H1 (cell line): ENCODE results near the gene IMP3. TPM values are rescaled to one million over a fixed set of nuclear protein-coding genes. Genes with fewer than 3 reads are reported as not detected.
A peak's percentile ranks its signal among the peaks of the same experiment; 100 is the strongest.
"Not testable (repeated sequence)": the region's sequence is repeated elsewhere in the genome, so short reads cannot be mapped to it uniquely, and the experiment has no call there.

Source experiments
- CTCF ChIA-PET: fragments of 300-600 bp; sonication (Branson Sonifier 250); formaldehyde crosslinking; loops from one replicate; lab custom pipeline; 2021; ENCODE audit not compliant: partially characterized antibody; lab: Charles Lee
- POLR2A ChIA-PET: fragments of 300-600 bp; sonication (Branson Sonifier 250); formaldehyde crosslinking; loops from one replicate; lab custom pipeline; 2021; ENCODE audit warnings: inconsistent platforms; ENCODE audit not compliant: partially characterized antibody; lab: Charles Lee
- DNase-seq, 2 experiments: peaks; one replicate each; pipeline versions ENCODE4 v3.0.0 to v3.0.0-alpha.2; 2010 to 2022; ENCODE audit warnings: low spot score in 2 of 2, low read depth in 1 of 2, mixed read lengths in 1 of 2
- FAIRE-seq: peaks from 2 replicates; lab custom pipeline; 2011; peaks lifted over from hg19 to GRCh38; lab: Jason Lieb, UNC
- H2AFZ ChIP-seq: 2 replicates; pipeline ENCODE4 v1.8.1; 2012; ENCODE audit warnings: low read length, inconsistent platforms
- H2AK5ac ChIP-seq: 2 replicates; pipeline ENCODE4 v1.6.1; 2013; ENCODE audit warnings: low read depth, low read length
- H2BK120ac ChIP-seq: replicated peaks from 2 replicates; pipeline ENCODE3; 2013; ENCODE audit warnings: low read depth, low read length, inconsistent platforms
- H2BK12ac ChIP-seq: 2 replicates; pipeline ENCODE4 v1.6.1; 2013; ENCODE audit warnings: low read depth, low read length
- H2BK15ac ChIP-seq: 2 replicates; pipeline ENCODE4 v1.6.1; 2013; ENCODE audit warnings: low read length
- H2BK20ac ChIP-seq: 2 replicates; pipeline ENCODE4 v1.6.1; 2013; ENCODE audit warnings: low read length
- H2BK5ac ChIP-seq: 2 replicates; pipeline ENCODE4 v1.6.1; 2013; ENCODE audit warnings: low read depth, low read length
- H3K14ac ChIP-seq: 2 replicates; pipeline ENCODE4 v1.6.1; 2013; ENCODE audit warnings: inconsistent platforms; ENCODE audit not compliant: insufficient read length
- H3K18ac ChIP-seq: 2 replicates; pipeline ENCODE4 v1.6.1; 2013; ENCODE audit warnings: low read length; ENCODE audit errors: extremely low read depth
- H3K23ac ChIP-seq: 2 replicates; pipeline ENCODE4 v1.6.1; 2013; ENCODE audit warnings: inconsistent platforms; ENCODE audit not compliant: insufficient read length
- H3K23me2 ChIP-seq: 2 replicates; pipeline ENCODE4 v1.6.1; 2013; ENCODE audit warnings: low read depth, low read length
- H3K27ac ChIP-seq: 2 replicates; pipeline ENCODE4 v1.6.1; 2011; ENCODE audit warnings: low read depth, low read length, inconsistent platforms
- H3K27me3 ChIP-seq, 4 experiments: replicated peaks in 1 of 4; 1 replicate in 1 of 4; 2 replicates in 3 of 4; pipeline versions ENCODE4 v1.6.1 to v1.8.1; 2011 to 2013; ENCODE audit warnings: low read length in 3 of 4, mild to moderate bottlenecking in 3 of 4, inconsistent platforms in 2 of 4, mixed read lengths in 2 of 4, moderate library complexity in 1 of 4; ENCODE audit not compliant: control insufficient read depth in 3 of 4, insufficient read depth in 3 of 4; ENCODE audit errors: extremely low read depth in 1 of 4
- H3K36me3 ChIP-seq, 4 experiments: 2 replicates each; pipeline versions ENCODE4 v1.6.1 to v1.8.1; 2011 to 2013; ENCODE audit warnings: mild to moderate bottlenecking in 4 of 4, low read length in 3 of 4, moderate library complexity in 2 of 4, control low read depth in 1 of 4, inconsistent platforms in 1 of 4; ENCODE audit not compliant: insufficient read depth in 4 of 4, control insufficient read depth in 2 of 4
- H3K4ac ChIP-seq: replicated peaks from 2 replicates; pipeline ENCODE3; 2013; ENCODE audit warnings: low read length, low read depth, mixed read lengths, inconsistent platforms; ENCODE audit not compliant: insufficient read length
- H3K4me1 ChIP-seq, 4 experiments: replicated peaks in 1 of 4; 1 replicate in 1 of 4; 2 replicates in 3 of 4; pipeline versions ENCODE4 v1.6.1 to v1.8.1; 2011 to 2013; ENCODE audit warnings: low read length in 3 of 4, inconsistent platforms in 2 of 4, mixed read lengths in 1 of 4; ENCODE audit not compliant: insufficient read depth in 4 of 4, control insufficient read depth in 3 of 4
- H3K4me2 ChIP-seq, 2 experiments: 2 replicates each; pipeline versions ENCODE4 v1.6.1 to v1.8.1; 2011 to 2013; ENCODE audit warnings: low read depth in 2 of 2, low read length in 2 of 2, control low read depth in 1 of 2, inconsistent platforms in 1 of 2, mild to moderate bottlenecking in 1 of 2; ENCODE audit not compliant: insufficient read depth in 1 of 2
- H3K4me3 ChIP-seq, 4 experiments: fragments of 200-600, 300-600 bp in 1 of 4; sonication (generic), shearing (Covaris generic), sonication (Bioruptor Twin) in 1 of 4; 2 replicates each; pipeline versions ENCODE4 v1.5.1 to v1.8.1; 2011 to 2016; ENCODE audit warnings: low read length in 4 of 4, low read depth in 3 of 4, control low read depth in 2 of 4, inconsistent platforms in 2 of 4, mild to moderate bottlenecking in 2 of 4, mixed read lengths in 1 of 4, moderate library complexity in 1 of 4; ENCODE audit not compliant: insufficient read depth in 2 of 4; ENCODE audit errors: extremely low read depth in 1 of 4
- H3K56ac ChIP-seq: replicated peaks from 2 replicates; pipeline ENCODE3; 2013; ENCODE audit warnings: low read depth, mild to moderate bottlenecking, mixed read lengths, low read length, inconsistent platforms; ENCODE audit not compliant: insufficient read length
- H3K79me1 ChIP-seq: 2 replicates; pipeline ENCODE4 v1.6.1; 2013; ENCODE audit warnings: low read depth, low read length, control low read depth
- H3K79me2 ChIP-seq, 2 experiments: 2 replicates each; pipeline versions ENCODE4 v1.6.1 to v1.8.1; 2012 to 2013; ENCODE audit warnings: low read length in 2 of 2, mild to moderate bottlenecking in 2 of 2, inconsistent platforms in 1 of 2; ENCODE audit not compliant: insufficient read depth in 2 of 2, control insufficient read depth in 1 of 2
- H3K9ac ChIP-seq, 4 experiments: replicated peaks in 1 of 4; 1 replicate in 1 of 4; 2 replicates in 3 of 4; pipeline versions ENCODE4 v1.6.1 to v1.8.1; 2011 to 2013; ENCODE audit warnings: low read depth in 3 of 4, low read length in 3 of 4, control low read depth in 2 of 4, mild to moderate bottlenecking in 2 of 4, moderate library complexity in 2 of 4, inconsistent platforms in 1 of 4; ENCODE audit errors: extremely low read depth in 1 of 4
- H3K9me3 ChIP-seq, 2 experiments: 2 replicates each; pipeline versions ENCODE4 v1.6.1 to v1.8.1; 2012 to 2013; ENCODE audit warnings: mild to moderate bottlenecking in 2 of 2, moderate library complexity in 2 of 2, control low read depth in 1 of 2, inconsistent platforms in 1 of 2, low read depth in 1 of 2, low read length in 1 of 2, mixed read lengths in 1 of 2; ENCODE audit not compliant: insufficient read depth in 2 of 2
- H4K20me1 ChIP-seq, 2 experiments: replicated peaks in 1 of 2; 2 replicates each; pipeline versions ENCODE3 to v1.8.1; 2011 to 2013; ENCODE audit warnings: inconsistent platforms in 2 of 2, low read length in 2 of 2, mild to moderate bottlenecking in 1 of 2; ENCODE audit not compliant: insufficient read depth in 2 of 2, control insufficient read depth in 1 of 2
- H4K5ac ChIP-seq: 2 replicates; pipeline ENCODE4 v1.6.1; 2013; ENCODE audit warnings: low read length, low read depth, mixed read lengths, inconsistent platforms; ENCODE audit not compliant: insufficient read length
- H4K8ac ChIP-seq: 2 replicates; pipeline ENCODE4 v1.8.0; 2013; ENCODE audit warnings: mild to moderate bottlenecking, moderate library complexity, low read length, inconsistent platforms; ENCODE audit not compliant: insufficient read depth; ENCODE audit errors: extremely low read depth
- H4K91ac ChIP-seq: replicated peaks from 2 replicates; pipeline ENCODE3; 2013; ENCODE audit warnings: low read length, mixed read lengths, inconsistent platforms; ENCODE audit not compliant: insufficient read length
- HDAC2 ChIP-seq, 2 experiments: fragments of 300-600 bp in 1 of 2; sonication (generic) in 1 of 2; IDR thresholded peaks; 2 replicates each; pipeline ENCODE4 v1.6.1; 2011 to 2012; ENCODE audit warnings: low read depth in 2 of 2, low read length in 2 of 2, mild to moderate bottlenecking in 2 of 2, moderate library complexity in 2 of 2, borderline replicate concordance in 1 of 2, inconsistent platforms in 1 of 2
- NANOG ChIP-seq: IDR thresholded peaks from 2 replicates; pipeline ENCODE4 v1.6.1; 2011; ENCODE audit warnings: low read length, low read depth, mild to moderate bottlenecking, inconsistent platforms; ENCODE audit not compliant: insufficient read depth, poor library complexity, severe bottlenecking
- WGBS, 2 experiments: shearing (Covaris generic) in 1 of 2; methylation state at CpG; one replicate each; pipeline versions ENCODE4 v1.1.6 to v1.1.7; 2013 to 2015; ENCODE audit warnings: low lambda C conversion rate in 2 of 2, mixed read lengths in 2 of 2, inconsistent platforms in 1 of 2, low coverage in 1 of 2, missing lambda C conversion rate in 1 of 2; ENCODE audit not compliant: insufficient replicate concordance in 2 of 2, insufficient coverage in 1 of 2, insufficient read length in 1 of 2; ENCODE audit errors: extremely low coverage in 1 of 2, missing lambda C conversion rate in 1 of 2; 5-methylcytosine and 5-hydroxymethylcytosine counted together
- polyA plus RNA-seq, 7 experiments: library from polyadenylated mRNA; depleted of rRNA in 3 of 7; stranded (reverse) in 5 of 7; unstranded in 2 of 7; fragments of >200 nt in 5 of 7; fragments of 200-250 nt in 2 of 7; gene quantifications; 1 replicate in 5 of 7; 2 replicates in 1 of 7; 4 replicates in 1 of 7; pipeline versions ENCODE4 v1.2.1 to v1.2.3, GENCODE V29; 2011 to 2013; ENCODE audit warnings: missing spikeins in 2 of 7, mixed read lengths in 2 of 7
- total RNA-seq: library from RNA; stranded (reverse); fragmentation: NEBNext Ultra II Directional; extraction: Animal tissue kit (Norgen Biotek cat#: 25700); gene quantifications from 2 replicates; pipeline ENCODE4 v1.2.1, GENCODE V29; 2021

IMP3 gene
- total and polyA plus RNA-seq, 2 of the 8 experiments (the other 6 are each of a cell fraction or from before 2014, with no cell fraction given), result 114 to 273 TPM

DNA sequence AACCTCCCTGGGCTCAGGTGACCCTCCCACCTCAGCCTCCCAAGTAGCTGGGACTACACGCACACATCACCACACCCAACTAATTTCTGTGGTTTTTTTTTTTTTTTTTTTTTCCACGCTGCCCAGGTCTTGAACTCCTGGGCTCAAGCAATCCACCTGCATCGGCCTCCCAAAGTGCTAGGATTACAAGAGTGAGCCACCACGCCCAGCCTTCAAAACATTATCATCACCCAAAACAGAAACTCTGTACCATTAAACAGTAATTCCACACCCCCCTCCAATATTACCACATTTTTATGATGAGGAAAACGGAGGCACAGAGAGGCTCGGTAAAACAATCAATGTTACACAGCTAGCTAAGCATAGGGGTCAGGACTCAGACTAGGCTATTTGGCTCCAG is 4.0 kb downstream of the IMP3 start (continued):
- TF ChIP-seq HDAC2 (IDR thresholded peaks at IDR 0.05; ENCODE audit: borderline replicate concordance in 1 of 2, low read depth in 2 of 2, low read length in 2 of 2), result no peak
- TF ChIP-seq NANOG, result no peak

DNA sequence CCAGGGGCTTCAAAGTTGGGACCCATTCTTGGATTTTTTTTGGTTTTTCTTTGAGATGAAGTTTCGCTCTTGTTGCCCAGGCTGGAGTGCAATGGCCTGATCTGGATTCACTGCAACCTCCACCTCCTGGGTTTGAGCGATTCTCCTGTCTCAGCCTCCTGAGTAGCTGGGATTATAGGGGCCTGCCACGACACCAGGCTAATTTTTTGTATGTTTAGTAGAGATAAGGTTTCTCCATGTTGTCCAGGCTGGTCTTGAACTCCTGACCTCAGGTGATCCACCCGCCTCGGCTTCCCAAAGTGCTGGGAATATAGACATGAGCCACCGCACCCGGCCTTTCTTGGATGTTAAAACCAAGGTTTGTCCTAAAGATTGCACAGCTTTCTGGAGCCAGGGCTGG is 6.1 kb downstream of the IMP3 start:
- H2BK20ac ChIP-seq, FAIRE-seq, H3K56ac ChIP-seq, H2AK5ac ChIP-seq, H3K27me3 ChIP-seq, H3K9me3 ChIP-seq, H2BK12ac ChIP-seq, H3K18ac ChIP-seq, H4K91ac ChIP-seq, H3K79me1 ChIP-seq, H3K36me3 ChIP-seq, H3K23me2 ChIP-seq, H3K9ac ChIP-seq, H3K4me2 ChIP-seq, H3K27ac ChIP-seq, H3K4ac ChIP-seq, DNase-seq, H2BK120ac ChIP-seq, H2AFZ ChIP-seq, H2BK15ac ChIP-seq, H3K4me3 ChIP-seq, H3K14ac ChIP-seq, H4K5ac ChIP-seq: not testable (repeated sequence)
- peak overlapping the region; percentile 83 for H3K23ac ChIP-seq
- ChIA-PET CTCF (interaction anchor here (1.0 to 2.4 kb wide), 5 partner anchors 12 to 51 kb away, joined by 3 to 10 read pairs (median 4); no protein-coding TSS in a partner anchor), POLR2A (interaction anchor here (0.6 to 1.9 kb wide), 5 partner anchors 8 to 182 kb away, joined by 3 to 5 read pairs (median 4); partner anchors contain the start of genes PTPN9, SIN3A and SNUPN)
- H3K4me1 ChIP-seq, result peaks cover 2 to 10% (median 8%) of the 10 kb centered on the region in 4 experiments; a peak in 6 of 7 replicates
- peaks cover under 1 to 23% of the 10 kb centered on the region in 2 experiments for H3K79me2 ChIP-seq
- H4K8ac ChIP-seq, result peak overlapping the region; percentile 35; the same call in 1 of the 2 replicates
- H2BK5ac ChIP-seq, result 0 out of 2 replicates have a peak overlapping the region, but pooled peaks have one; percentile 18
- peaks cover 8 to 10% of the 10 kb centered on the region in 2 experiments for H4K20me1 ChIP-seq
- WGBS, 2 experiments, result 96% methylated on average over 7 of the region's 7 CpGs; no CpG with 5 or more reads in 1 of the 2 experiments
